ENCODE data around the gene ANKRD53.

Gene ANKRD53

DNA sequence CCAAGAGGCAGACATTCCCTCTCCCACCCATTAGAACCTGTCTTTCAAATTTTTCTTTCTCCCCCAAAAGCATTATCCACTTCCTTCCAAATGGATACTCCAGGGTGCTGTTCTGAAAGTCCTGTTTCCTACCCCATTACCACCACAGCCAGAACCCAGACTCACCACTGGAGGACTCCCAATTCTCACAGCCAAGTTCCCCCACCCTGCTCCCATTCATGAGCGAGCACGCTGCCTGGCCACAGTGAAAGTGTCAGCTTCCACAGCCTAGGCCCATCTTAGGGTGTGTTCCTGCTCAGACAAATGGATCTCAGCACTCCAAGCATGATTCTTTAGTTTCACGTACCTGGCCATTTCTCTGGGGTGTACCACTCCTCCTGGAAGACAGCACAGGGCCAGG, 3.8 kb upstream of the ANKRD53 start:
- Histone ChIP-seq H3K27me3 (ENCODE audit: control insufficient read depth, low read length) (peaks cover 22% of the 10 kb centered on the region), H3K36me3 (ENCODE audit: control insufficient read depth, low read length) (no peaks in the 10 kb centered on the region), H3K9me3 (ENCODE audit: control insufficient read depth, insufficient read depth, low read length) (no peaks in the 10 kb centered on the region), H3K4me1 (ENCODE audit: control insufficient read depth, low read length) (peaks cover 18% of the 10 kb centered on the region), H3F3A (ENCODE audit: control insufficient read depth, insufficient read depth) (no peaks in the 10 kb centered on the region), H3K4me2 (ENCODE audit: low read length) (no peak overlapping the region), H3K4me3 (ENCODE audit: low read length) (no peak overlapping the region), H3K79me2 (ENCODE audit: control insufficient read depth, low read length) (no peaks in the 10 kb centered on the region), H4K20me1 (ENCODE audit: control insufficient read depth, insufficient read depth, low read depth, low read length) (no peaks in the 10 kb centered on the region), H3K9me2 (replicated peaks; ENCODE audit: control insufficient read depth, low read length) (no peaks in the 10 kb centered on the region), H3K27ac (ENCODE audit: low read depth, low read length) (no peak overlapping the region)
- TF ChIP-seq EZH2phosphoT487 (IDR thresholded peaks at IDR 0.05; ENCODE audit: borderline replicate concordance, low read length) = no peak
- TF ChIP-seq, protein P1, sequence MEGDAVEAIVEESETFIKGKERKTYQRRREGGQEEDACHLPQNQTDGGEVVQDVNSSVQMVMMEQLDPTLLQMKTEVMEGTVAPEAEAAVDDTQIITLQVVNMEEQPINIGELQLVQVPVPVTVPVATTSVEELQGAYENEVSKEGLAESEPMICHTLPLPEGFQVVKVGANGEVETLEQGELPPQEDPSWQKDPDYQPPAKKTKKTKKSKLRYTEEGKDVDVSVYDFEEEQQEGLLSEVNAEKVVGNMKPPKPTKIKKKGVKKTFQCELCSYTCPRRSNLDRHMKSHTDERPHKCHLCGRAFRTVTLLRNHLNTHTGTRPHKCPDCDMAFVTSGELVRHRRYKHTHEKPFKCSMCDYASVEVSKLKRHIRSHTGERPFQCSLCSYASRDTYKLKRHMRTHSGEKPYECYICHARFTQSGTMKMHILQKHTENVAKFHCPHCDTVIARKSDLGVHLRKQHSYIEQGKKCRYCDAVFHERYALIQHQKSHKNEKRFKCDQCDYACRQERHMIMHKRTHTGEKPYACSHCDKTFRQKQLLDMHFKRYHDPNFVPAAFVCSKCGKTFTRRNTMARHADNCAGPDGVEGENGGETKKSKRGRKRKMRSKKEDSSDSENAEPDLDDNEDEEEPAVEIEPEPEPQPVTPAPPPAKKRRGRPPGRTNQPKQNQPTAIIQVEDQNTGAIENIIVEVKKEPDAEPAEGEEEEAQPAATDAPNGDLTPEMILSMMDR (IDR thresholded peaks at IDR 0.05; ENCODE audit: low read depth, low read length, poor library complexity, severe bottlenecking) = no peak

DNA sequence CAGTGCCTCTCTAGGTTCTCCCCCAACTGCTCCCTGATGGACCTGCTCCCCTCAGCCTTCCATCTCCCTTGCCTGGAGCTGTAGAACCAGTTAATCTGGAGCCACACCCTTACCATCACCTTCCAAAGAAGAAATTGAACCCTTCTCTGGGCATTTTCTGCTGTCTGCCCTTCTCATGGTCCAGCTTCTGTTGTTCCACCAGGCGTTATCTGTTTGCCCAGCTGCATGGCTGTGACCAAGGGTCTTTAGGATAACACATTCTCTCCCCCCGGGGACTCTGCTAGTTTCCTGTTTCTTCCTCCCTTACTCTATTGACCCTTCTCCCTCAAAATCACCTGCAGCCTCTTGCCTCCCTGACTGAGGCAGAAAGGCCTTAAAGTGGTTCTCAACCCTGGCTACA, 3.2 kb upstream of the ANKRD53 start:
- TF ChIP-seq, protein P1 (IDR thresholded peaks at IDR 0.05; ENCODE audit: low read depth, low read length, poor library complexity, severe bottlenecking) = no peak
- TF ChIP-seq EZH2phosphoT487 (IDR thresholded peaks at IDR 0.05; ENCODE audit: borderline replicate concordance, low read length) = no peak
- Histone ChIP-seq H3K4me3 (ENCODE audit: low read length) (no peak overlapping the region), H3K36me3 (ENCODE audit: control insufficient read depth, low read length) (no peaks in the 10 kb centered on the region), H3F3A (ENCODE audit: control insufficient read depth, insufficient read depth) (no peaks in the 10 kb centered on the region), H3K27me3 (ENCODE audit: control insufficient read depth, low read length) (peaks cover 22% of the 10 kb centered on the region), H3K9me3 (ENCODE audit: control insufficient read depth, insufficient read depth, low read length) (no peaks in the 10 kb centered on the region), H3K27ac (ENCODE audit: low read depth, low read length) (no peak overlapping the region), H3K9me2 (replicated peaks; ENCODE audit: control insufficient read depth, low read length) (no peaks in the 10 kb centered on the region), H3K79me2 (ENCODE audit: control insufficient read depth, low read length) (no peaks in the 10 kb centered on the region), H3K4me2 (ENCODE audit: low read length) (no peak overlapping the region), H3K4me1 (ENCODE audit: control insufficient read depth, low read length) (peaks cover 18% of the 10 kb centered on the region), H4K20me1 (ENCODE audit: control insufficient read depth, insufficient read depth, low read depth, low read length) (no peaks in the 10 kb centered on the region)

DNA sequence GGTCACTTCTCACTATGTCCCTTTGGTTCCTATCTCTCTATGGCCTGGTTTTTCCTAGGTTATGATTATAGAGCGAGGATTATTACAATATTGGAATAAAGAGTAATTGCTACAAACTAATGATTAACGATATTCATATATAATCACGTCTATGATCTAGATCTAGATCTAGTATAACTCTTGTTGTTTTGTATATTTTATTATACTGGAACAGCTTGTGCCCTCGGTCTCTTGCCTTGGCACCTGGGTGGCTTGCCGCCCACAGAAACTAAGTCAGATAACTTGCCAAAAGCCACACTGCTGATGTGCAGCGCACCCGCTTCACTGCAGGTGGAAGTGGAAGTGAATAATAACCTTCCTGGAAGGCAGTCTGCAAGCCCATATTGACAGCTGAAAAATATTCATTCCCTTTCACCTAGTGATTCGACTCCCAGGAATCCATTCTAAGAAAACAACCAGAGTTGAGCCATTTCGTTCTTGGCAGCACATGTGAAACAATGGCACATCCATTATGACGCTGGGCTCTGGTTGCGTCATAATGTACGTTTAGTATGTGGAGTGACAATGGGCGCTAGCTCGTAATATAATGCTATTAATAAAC, 725 bp upstream of the ANKRD53 start:
- peaks cover 18% of the 10 kb centered on the region for H3K4me1 ChIP-seq (ENCODE audit: control insufficient read depth, low read length)
- peak overlapping the region; percentile 62 for H3K4me2 ChIP-seq (ENCODE audit: low read length)
- H3K4me3 ChIP-seq (ENCODE audit: low read length) = peak overlapping the region; percentile 62
- no peaks in the 10 kb centered on the region for H3K79me2 ChIP-seq (ENCODE audit: control insufficient read depth, low read length)
- H3K27ac ChIP-seq (ENCODE audit: low read depth, low read length) = no peak overlapping the region
- H3F3A ChIP-seq (ENCODE audit: control insufficient read depth, insufficient read depth) = no peaks in the 10 kb centered on the region
- TF ChIP-seq, protein P1 (IDR thresholded peaks at IDR 0.05; ENCODE audit: low read depth, low read length, poor library complexity, severe bottlenecking) = peak; percentile 39
- no peak for TF ChIP-seq EZH2phosphoT487 (IDR thresholded peaks at IDR 0.05; ENCODE audit: borderline replicate concordance, low read length)
- no peaks in the 10 kb centered on the region for H3K9me2 ChIP-seq (replicated peaks; ENCODE audit: control insufficient read depth, low read length)
- H3K27me3 ChIP-seq (ENCODE audit: control insufficient read depth, low read length) = peaks cover 18% of the 10 kb centered on the region
- no peaks in the 10 kb centered on the region for H4K20me1 ChIP-seq (ENCODE audit: control insufficient read depth, insufficient read depth, low read depth, low read length)
- no peaks in the 10 kb centered on the region for H3K9me3 ChIP-seq (ENCODE audit: control insufficient read depth, insufficient read depth, low read length)
- no peaks in the 10 kb centered on the region for H3K36me3 ChIP-seq (ENCODE audit: control insufficient read depth, low read length)

Data from DOHH2 (cell line).